ENCODE results near the gene WAPL. TPM values are rescaled to one million over a fixed set of nuclear protein-coding genes. Genes with fewer than 3 reads are reported as not detected.

WAPL gene
- total RNA-seq, 1 experiment from 2014 or later, result 49.4 TPM

- ChIA-PET POLR2A (ENCODE audit: low non-redundant PET) (no interaction called here), CTCF (no interaction called here)
- Histone ChIP-seq H3K9me3 (ENCODE audit: low read depth, low read length, poor library complexity, severe bottlenecking) (no peaks in the 10 kb centered on the region), H3K27me3 (replicated peaks; ENCODE audit: insufficient read depth, low read depth, low read length, poor library complexity) (no peaks in the 10 kb centered on the region), H3K4me1 (ENCODE audit: insufficient read depth, low read length, poor library complexity, severe bottlenecking) (no peaks in the 10 kb centered on the region), H3K27ac (ENCODE audit: low read depth, low read length, poor library complexity, severe bottlenecking) (no peak overlapping the region), H3K36me3 (ENCODE audit: insufficient read depth, low read length, poor library complexity, severe bottlenecking) (peaks cover 34% of the 10 kb centered on the region), H3K4me3 (ENCODE audit: low read depth, low read length, poor library complexity, severe bottlenecking) (no peak overlapping the region)
- no peak for DNase-seq (ENCODE audit: low spot score)
- intact Hi-C loops (cut with micrococcal nuclease; ENCODE audit: unreplicated experiment), result no loop called here
- no peak for TF ChIP-seq EZH2 (IDR thresholded peaks at IDR 0.05; ENCODE audit: borderline replicate concordance, low read depth, low read length, poor library complexity, severe bottlenecking)
- no peak for TF ChIP-seq CTCF (conservative IDR thresholded peaks at IDR 0.05; ENCODE audit: low read depth, low read length)
- no TSS peak for BruUV-seq (replicated peaks)
Observed at GRCh38 chr10:86500846-86501245, 20.7 kb downstream of the WAPL start.

GRCh38 chr10:86498598-86498997 is 23.0 kb downstream of the WAPL start:
- Histone ChIP-seq H3K4me3 (ENCODE audit: low read depth, low read length, poor library complexity, severe bottlenecking) (no peak overlapping the region), H3K9me3 (ENCODE audit: low read depth, low read length, poor library complexity, severe bottlenecking) (no peaks in the 10 kb centered on the region), H3K27me3 (replicated peaks; ENCODE audit: insufficient read depth, low read depth, low read length, poor library complexity) (no peaks in the 10 kb centered on the region), H3K27ac (ENCODE audit: low read depth, low read length, poor library complexity, severe bottlenecking) (no peak overlapping the region), H3K36me3 (ENCODE audit: insufficient read depth, low read length, poor library complexity, severe bottlenecking) (peaks cover 44% of the 10 kb centered on the region), H3K4me1 (ENCODE audit: insufficient read depth, low read length, poor library complexity, severe bottlenecking) (no peaks in the 10 kb centered on the region)
- BruUV-seq (replicated peaks), result no TSS peak
- DNase-seq (ENCODE audit: low spot score), result no peak
- TF ChIP-seq EZH2 (IDR thresholded peaks at IDR 0.05; ENCODE audit: borderline replicate concordance, low read depth, low read length, poor library complexity, severe bottlenecking) (no peak), CTCF (conservative IDR thresholded peaks at IDR 0.05; ENCODE audit: low read depth, low read length) (no peak)
- CTCF ChIA-PET, result no interaction called here
- intact Hi-C loops (cut with micrococcal nuclease; ENCODE audit: unreplicated experiment), result no loop called here
- POLR2A ChIA-PET (ENCODE audit: low non-redundant PET), result no interaction called here

GRCh38 chr10:86497621-86498020 is 24.0 kb downstream of the WAPL start:
- H3K4me3 ChIP-seq (ENCODE audit: low read depth, low read length, poor library complexity, severe bottlenecking), result no peak overlapping the region
- peaks cover 44% of the 10 kb centered on the region for H3K36me3 ChIP-seq (ENCODE audit: insufficient read depth, low read length, poor library complexity, severe bottlenecking)
- H3K27me3 ChIP-seq (replicated peaks; ENCODE audit: insufficient read depth, low read depth, low read length, poor library complexity), result no peaks in the 10 kb centered on the region
- POLR2A ChIA-PET (ENCODE audit: low non-redundant PET), result no interaction called here
- no TSS peak for BruUV-seq (replicated peaks)
- DNase-seq (ENCODE audit: low spot score), result no peak
- CTCF ChIA-PET, result no interaction called here
- H3K27ac ChIP-seq (ENCODE audit: low read depth, low read length, poor library complexity, severe bottlenecking), result no peak overlapping the region
- TF ChIP-seq CTCF (conservative IDR thresholded peaks at IDR 0.05; ENCODE audit: low read depth, low read length), result no peak
- TF ChIP-seq EZH2 (IDR thresholded peaks at IDR 0.05; ENCODE audit: borderline replicate concordance, low read depth, low read length, poor library complexity, severe bottlenecking), result no peak
- H3K9me3 ChIP-seq (ENCODE audit: low read depth, low read length, poor library complexity, severe bottlenecking), result no peaks in the 10 kb centered on the region
- intact Hi-C loops (cut with micrococcal nuclease; ENCODE audit: unreplicated experiment), result no loop called here
- no peaks in the 10 kb centered on the region for H3K4me1 ChIP-seq (ENCODE audit: insufficient read depth, low read length, poor library complexity, severe bottlenecking)
